ENCODE results near the gene OBSL1.

Gene OBSL1

GRCh38 chr2:219596954-219597551 lies 25.7 kb upstream of the OBSL1 start:
- DNase-seq = no peak

- DNase-seq = no peak
These were observed 23.9 kb upstream of the OBSL1 start for GRCh38 chr2:219595256-219595655.

- no peak for DNase-seq
These were observed 21.8 kb upstream of the OBSL1 start for GRCh38 chr2:219593154-219593553.

- DNase-seq = no peak
These were observed 21.4 kb upstream of the OBSL1 start for GRCh38 chr2:219592736-219593135.

- no peak for DNase-seq
These were observed 19.8 kb upstream of the OBSL1 start for GRCh38 chr2:219591091-219591490.

- DNase-seq = no peak
These were observed 10.0 kb upstream of the OBSL1 start for GRCh38 chr2:219581346-219581745.

GRCh38 chr2:219578811-219579613 lies 7.7 kb upstream of the OBSL1 start:
- no peak for DNase-seq

GRCh38 chr2:219576505-219577388 lies 5.4 kb upstream of the OBSL1 start:
- DNase-seq = no peak

- no peak for DNase-seq
These were observed 4.5 kb upstream of the OBSL1 start for GRCh38 chr2:219575566-219576504.

GRCh38 chr2:219574484-219575311 lies 3.4 kb upstream of the OBSL1 start:
- no peak for DNase-seq

GRCh38 chr2:219573166-219573565 lies 1.8 kb upstream of the OBSL1 start:
- no peak for DNase-seq

GRCh38 chr2:219572237-219573001 lies 1.1 kb upstream of the OBSL1 start, which contains the start of gene INHA:
Gene INHA, plus strand, starts transcription at chr2:219572310. Its CDS starts 65 bp downstream, at chr2:219572375.
- DNase-seq = no peak

- DNase-seq = no peak
These were observed 422 bp downstream of the OBSL1 start for GRCh38 chr2:219570924-219571310.

- no peak for DNase-seq
These were observed 980 bp downstream of the OBSL1 start for GRCh38 chr2:219570194-219570923.

GRCh38 chr2:219569635-219570034 lies 1.7 kb downstream of the OBSL1 start:
- DNase-seq = no peak

GRCh38 chr2:219569041-219569440 lies 2.3 kb downstream of the OBSL1 start:
- DNase-seq = no peak

GRCh38 chr2:219567791-219568361 lies 3.5 kb downstream of the OBSL1 start:
- no peak for DNase-seq

- no peak for DNase-seq
These were observed 4.2 kb downstream of the OBSL1 start for GRCh38 chr2:219567131-219567530.

- no peak for DNase-seq
These were observed 4.7 kb downstream of the OBSL1 start for GRCh38 chr2:219566640-219567039.
